Left ventricle myocardium superior (tissue), 1 donor: ENCODE measurements around the gene FANCG. TPM values are rescaled to one million over a fixed set of nuclear protein-coding genes. Genes with fewer than 3 reads are reported as not detected.

ENCODE experiments used
- ATAC-seq: fragments of 200-7000 bp; cut with Tn5 transposase; one replicate; pipeline ENCODE4 v1.9.1; 2020; ENCODE audit warnings: mild to moderate bottlenecking, moderate library complexity
- DNase-seq: peaks from one replicate; pipeline ENCODE4 v3.0.0-alpha.2; 2020
- intact Hi-C: fragments of 100-400 bp; cut with micrococcal nuclease; formaldehyde crosslinking; loops from one replicate; pipeline ENCODE4 v1.11.0; 2022
- total RNA-seq: library from RNA; stranded (reverse); fragmentation: NEBNext Ultra II Directional; extraction: Animal tissue kit (Norgen Biotek cat#: 25700); gene quantifications from one replicate; pipeline ENCODE4 v1.2.1, GENCODE V29; 2021
- donor health status: DM: no; HTN: yes; CAD: no; lungs with severe emphysema.

FANCG gene
- total RNA-seq, 1 donor from 2014 or later = 4.4 TPM

- ATAC-seq = peak; percentile 83
- intact Hi-C loops = no loop called here
Observed at GRCh38 chr9:35071814-35072460, 7.8 kb downstream of the FANCG start.

GRCh38 chr9:35070823-35071813 lies 8.6 kb downstream of the FANCG start:
- DNase-seq (no peak), ATAC-seq (no peak)
- intact Hi-C loops = no loop called here

More at GRCh38 chr9:35071814-35072460, 7.8 kb downstream of the FANCG start:
- DNase-seq = peak; percentile 92

GRCh38 chr9:35069020-35069419 lies 10.7 kb downstream of the FANCG start:
- ATAC-seq (no peak), DNase-seq (no peak)
- intact Hi-C loops = no loop called here

GRCh38 chr9:35067056-35067455 lies 12.7 kb downstream of the FANCG start:
- intact Hi-C loops = no loop called here
- ATAC-seq = no peak
- DNase-seq = no peak

- DNase-seq (no peak), ATAC-seq (no peak)
- intact Hi-C loops = no loop called here
Observed at GRCh38 chr9:35060548-35061207, 19.1 kb downstream of the FANCG start.

GRCh38 chr9:35059438-35059837 lies 20.3 kb downstream of the FANCG start:
- intact Hi-C loops = no loop called here
- DNase-seq (no peak), ATAC-seq (no peak)

- ATAC-seq = no peak
- intact Hi-C loops = no loop called here
- DNase-seq = no peak
Observed at GRCh38 chr9:35057271-35057620, 22.5 kb downstream of the FANCG start.

- peak; percentile 23 for ATAC-seq
- DNase-seq = no peak
- intact Hi-C loops = no loop called here
Observed at GRCh38 chr9:35056571-35057270, 23.0 kb downstream of the FANCG start.

GRCh38 chr9:35054871-35055644 lies 24.7 kb downstream of the FANCG start:
- intact Hi-C loops = no loop called here
- no peak for ATAC-seq
- DNase-seq = no peak

GRCh38 chr9:35054185-35054835 lies 25.4 kb downstream of the FANCG start:
- DNase-seq = no peak
- no peak for ATAC-seq
- intact Hi-C loops = no loop called here

- intact Hi-C loops = no loop called here
- DNase-seq = peak; percentile 41
Observed at GRCh38 chr9:35051069-35051967, 28.4 kb downstream of the FANCG start.

GRCh38 chr9:35048511-35048910 lies 31.2 kb downstream of the FANCG start:
- no peak for DNase-seq
- no peak for ATAC-seq
- intact Hi-C loops = no loop called here

More at GRCh38 chr9:35051069-35051967, 28.4 kb downstream of the FANCG start:
- ATAC-seq = peak; percentile 87

GRCh38 chr9:35044071-35044470 lies 35.7 kb downstream of the FANCG start:
- no peak for ATAC-seq
- no peak for DNase-seq
- intact Hi-C loops = no loop called here

- ATAC-seq (no peak), DNase-seq (no peak)
- intact Hi-C loops = no loop called here
Observed at GRCh38 chr9:35042891-35043545, 36.7 kb downstream of the FANCG start.

- intact Hi-C loops = no loop called here
- no peak for ATAC-seq
- DNase-seq = no peak
Observed at GRCh38 chr9:35042081-35042604, 37.6 kb downstream of the FANCG start.
